HUES48 (cell line): ENCODE results near the gene ACSL3.

Experiments
- H3K27ac ChIP-seq: one replicate; pipeline ENCODE4 v1.7.0; 2013; ENCODE audit warnings: low read depth, low read length, inconsistent platforms
- H3K27me3 ChIP-seq: 2 replicates; pipeline ENCODE4 v1.6.1; 2013; ENCODE audit warnings: mild to moderate bottlenecking, low read length; ENCODE audit not compliant: control insufficient read depth, insufficient read depth
- H3K36me3 ChIP-seq: 2 replicates; pipeline ENCODE4 v1.6.1; 2013; ENCODE audit warnings: low read length; ENCODE audit not compliant: control insufficient read depth, insufficient read depth
- H3K4me1 ChIP-seq: 2 replicates; pipeline ENCODE4 v1.6.1; 2013; ENCODE audit warnings: mild to moderate bottlenecking, low read length; ENCODE audit not compliant: control insufficient read depth, insufficient read depth
- H3K4me3 ChIP-seq: 2 replicates; pipeline ENCODE4 v1.5.1; 2013; ENCODE audit warnings: mild to moderate bottlenecking, low read depth, low read length
- H3K9ac ChIP-seq: 2 replicates; pipeline ENCODE4 v1.6.1; 2013; ENCODE audit warnings: mild to moderate bottlenecking, low read depth, low read length, moderate library complexity
- H3K9me3 ChIP-seq: 2 replicates; pipeline ENCODE4 v1.6.1; 2013; ENCODE audit warnings: low read length; ENCODE audit not compliant: control insufficient read depth, insufficient read depth

ACSL3 gene

DNA sequence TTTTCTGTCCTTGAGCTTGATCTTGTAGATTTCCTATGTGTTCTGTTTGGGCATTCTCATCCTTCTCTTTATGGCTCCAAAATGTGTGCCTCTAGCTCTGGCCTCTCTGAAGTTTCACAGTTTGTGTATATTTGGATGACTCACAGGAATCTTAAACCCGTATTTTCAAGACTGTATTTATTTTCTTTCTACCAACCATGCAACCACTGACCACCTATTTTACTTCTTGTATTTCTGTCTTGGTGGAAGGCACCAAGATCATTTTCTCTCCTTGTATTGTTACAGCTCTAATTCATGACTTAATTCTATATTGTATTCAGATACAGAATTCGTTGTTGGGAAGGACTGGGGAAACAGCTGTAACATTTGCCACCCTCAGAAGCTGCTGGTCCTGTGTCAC, 39.5 kb downstream of the ACSL3 start:
- no peak overlapping the region for H3K27ac ChIP-seq

GRCh38 chr2:222902660-222903059, 41.8 kb downstream of the ACSL3 start:
- Histone ChIP-seq H3K4me3 (no peak overlapping the region), H3K27ac (peak overlapping the region; percentile 28), H3K36me3 (no peaks in the 10 kb centered on the region), H3K27me3 (no peaks in the 10 kb centered on the region), H3K9me3 (no peaks in the 10 kb centered on the region), H3K4me1 (peaks cover 45% of the 10 kb centered on the region), H3K9ac (no peak overlapping the region)

More for the DNA sequence above, 39.5 kb downstream of the ACSL3 start:
- Histone ChIP-seq H3K4me1 (peaks cover 28% of the 10 kb centered on the region), H3K36me3 (no peaks in the 10 kb centered on the region), H3K9ac (no peak overlapping the region), H3K9me3 (no peaks in the 10 kb centered on the region), H3K27me3 (no peaks in the 10 kb centered on the region), H3K4me3 (no peak overlapping the region; the same call in 1 of the 2 replicates)

DNA sequence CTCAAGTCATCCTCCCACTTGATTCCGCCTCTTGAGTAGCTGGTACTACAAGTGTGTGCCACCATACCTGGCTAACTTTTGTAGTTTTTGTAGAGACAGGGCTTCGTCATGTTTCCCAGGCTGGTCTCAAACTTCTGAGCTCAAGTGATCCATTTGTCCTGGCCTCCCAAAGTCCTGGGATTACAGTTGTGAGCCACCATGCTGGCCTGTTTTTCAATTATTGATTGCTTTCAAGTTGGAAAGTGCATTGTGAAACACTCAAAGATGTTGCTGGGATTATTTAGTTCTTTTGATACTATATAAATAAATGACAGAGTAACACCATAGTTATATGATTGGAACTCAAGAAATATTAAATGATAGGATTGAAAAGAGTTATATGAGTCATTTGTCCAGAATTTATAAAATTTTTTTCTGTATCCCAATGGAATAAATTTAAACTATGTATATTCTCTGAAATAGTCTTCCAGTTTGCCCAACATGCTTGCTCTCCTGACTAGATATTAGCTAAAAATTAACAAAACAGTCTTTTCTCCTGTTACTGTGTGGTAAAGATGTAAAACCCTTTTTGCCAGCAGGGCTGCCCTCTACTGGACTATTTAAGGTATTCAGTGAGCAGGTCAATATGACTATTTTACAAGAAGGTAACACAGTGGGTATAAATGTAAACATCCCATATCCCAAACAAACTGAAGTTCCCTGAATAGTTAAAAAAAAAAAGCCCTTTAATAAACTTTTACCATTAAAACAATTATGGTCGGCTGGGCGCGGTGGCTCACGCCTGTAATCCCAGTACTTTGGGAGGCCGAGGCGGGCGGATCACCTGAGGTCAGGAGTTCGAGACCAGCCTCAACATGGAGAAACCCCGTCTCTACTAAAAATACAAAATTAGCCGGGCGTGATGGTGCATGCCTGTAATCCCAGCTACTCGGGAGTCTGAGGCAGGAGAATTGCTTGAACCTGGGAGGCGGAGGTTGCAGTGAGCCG, 42.7 kb downstream of the ACSL3 start:
- no peak overlapping the region for H3K27ac ChIP-seq

DNA sequence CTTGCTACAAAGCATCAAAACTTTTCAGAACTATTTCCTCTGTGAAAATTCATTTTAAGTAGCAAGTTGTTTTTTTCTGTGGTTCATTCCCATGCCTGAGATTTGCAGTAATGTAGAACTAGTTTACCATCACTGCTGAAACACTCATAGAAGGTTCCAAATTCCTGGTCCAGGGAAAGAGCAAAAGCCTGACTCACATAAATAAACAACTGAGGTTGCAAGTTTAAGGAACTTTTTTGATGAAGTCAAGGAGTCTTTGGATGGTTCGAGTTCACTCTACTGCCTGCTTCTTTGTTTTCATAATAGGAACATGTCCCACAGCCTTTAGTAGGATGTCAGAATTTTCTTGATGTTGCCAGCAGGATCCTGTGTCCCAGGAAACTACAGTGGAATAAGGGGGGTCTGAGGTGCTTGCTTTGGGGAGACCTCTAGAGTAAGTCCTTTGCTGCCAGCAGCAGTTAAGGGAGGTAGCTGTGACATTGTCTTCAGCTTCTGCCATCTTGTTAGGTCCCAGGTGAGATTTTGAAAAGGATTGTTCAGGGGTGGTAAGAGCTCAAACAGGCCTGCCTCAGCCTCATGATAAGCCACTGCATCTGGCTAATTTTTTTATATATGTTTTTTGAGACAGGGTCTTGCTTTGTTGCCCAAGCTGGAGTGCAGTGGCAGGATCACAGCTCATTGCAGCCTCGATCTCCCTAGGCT, 43.9 kb downstream of the ACSL3 start:
- peaks cover 8% of the 10 kb centered on the region for H3K36me3 ChIP-seq
- no peaks in the 10 kb centered on the region for H3K9me3 ChIP-seq
- H3K9ac ChIP-seq, result no peak overlapping the region
- H3K27me3 ChIP-seq, result no peaks in the 10 kb centered on the region
- H3K4me1 ChIP-seq, result peaks cover 63% of the 10 kb centered on the region
- H3K4me3 ChIP-seq, result no peak overlapping the region
- no peak overlapping the region for H3K27ac ChIP-seq

More for the DNA sequence above, 42.7 kb downstream of the ACSL3 start:
- no peaks in the 10 kb centered on the region for H3K9me3 ChIP-seq
- H3K27me3 ChIP-seq, result no peaks in the 10 kb centered on the region
- H3K9ac ChIP-seq, result no peak overlapping the region
- H3K36me3 ChIP-seq, result no peaks in the 10 kb centered on the region
- H3K4me1 ChIP-seq, result peaks cover 53% of the 10 kb centered on the region
- H3K4me3 ChIP-seq, result no peak overlapping the region

DNA sequence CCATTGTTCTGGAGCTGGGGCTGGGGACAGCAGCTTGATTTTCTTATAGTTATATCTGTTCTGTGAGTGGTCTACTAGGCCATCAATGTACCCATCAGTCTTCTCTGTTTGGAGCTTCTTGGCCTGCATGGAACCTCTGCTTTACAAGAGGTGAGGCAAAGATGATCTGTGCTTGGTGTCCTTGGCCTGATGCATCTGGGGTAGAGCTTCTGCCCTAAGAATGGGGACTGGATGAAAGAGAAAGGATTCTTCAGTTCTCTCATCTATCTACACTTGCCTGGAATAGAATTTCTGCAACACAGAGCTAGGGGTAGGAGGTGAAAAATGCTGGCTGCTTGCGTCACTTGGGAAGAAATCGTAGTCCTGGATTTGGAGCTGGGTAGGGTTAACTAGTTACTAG, 46.2 kb downstream of the ACSL3 start:
- Histone ChIP-seq H3K36me3 (peaks cover 18% of the 10 kb centered on the region), H3K9ac (no peak overlapping the region), H3K9me3 (no peaks in the 10 kb centered on the region), H3K4me1 (peaks cover 52% of the 10 kb centered on the region), H3K4me3 (no peak overlapping the region), H3K27ac (peak overlapping the region; percentile 8), H3K27me3 (no peaks in the 10 kb centered on the region)

- H3K4me1 ChIP-seq, result peaks cover 44% of the 10 kb centered on the region
- H3K4me3 ChIP-seq, result no peak overlapping the region
- peaks cover 21% of the 10 kb centered on the region for H3K36me3 ChIP-seq
- no peaks in the 10 kb centered on the region for H3K27me3 ChIP-seq
- H3K27ac ChIP-seq, result peak overlapping the region; percentile 77
- H3K9me3 ChIP-seq, result no peaks in the 10 kb centered on the region
- peak overlapping the region; percentile 33; the same call in 1 of the 2 replicates for H3K9ac ChIP-seq
Observed at GRCh38 chr2:222907790-222908441, 47.1 kb downstream of the ACSL3 start.

- Histone ChIP-seq H3K27me3 (no peaks in the 10 kb centered on the region), H3K4me3 (no peak overlapping the region), H3K9ac (no peak overlapping the region), H3K9me3 (no peaks in the 10 kb centered on the region), H3K4me1 (peaks cover 42% of the 10 kb centered on the region), H3K36me3 (peaks cover 21% of the 10 kb centered on the region), H3K27ac (no peak overlapping the region)
Observed at GRCh38 chr2:222909286-222909685, 48.5 kb downstream of the ACSL3 start.

DNA sequence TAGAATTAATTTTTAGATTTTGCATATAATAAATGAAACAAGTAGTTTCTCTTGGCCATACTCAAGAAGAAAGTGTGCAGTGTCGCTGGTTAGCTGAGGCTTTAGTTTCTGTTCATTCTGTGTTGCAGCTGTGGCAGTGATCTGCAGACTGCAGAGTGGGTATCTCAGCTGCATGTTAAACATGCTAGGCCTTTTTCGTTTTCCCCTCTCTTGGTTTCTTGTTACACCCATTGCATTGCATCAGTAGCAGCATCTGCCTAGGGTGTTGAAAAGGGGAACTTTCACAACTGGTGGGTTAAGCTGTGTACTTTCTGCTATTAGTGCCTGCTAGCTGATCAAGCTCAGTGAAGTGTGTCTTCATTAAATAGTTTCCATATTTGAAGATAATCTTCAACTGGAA, 51.3 kb downstream of the ACSL3 start:
- peaks cover 25% of the 10 kb centered on the region for H3K36me3 ChIP-seq
- no peaks in the 10 kb centered on the region for H3K27me3 ChIP-seq
- H3K9me3 ChIP-seq, result no peaks in the 10 kb centered on the region
- peaks cover 40% of the 10 kb centered on the region for H3K4me1 ChIP-seq
- H3K27ac ChIP-seq, result no peak overlapping the region
- H3K4me3 ChIP-seq, result no peak overlapping the region
- H3K9ac ChIP-seq, result no peak overlapping the region

DNA sequence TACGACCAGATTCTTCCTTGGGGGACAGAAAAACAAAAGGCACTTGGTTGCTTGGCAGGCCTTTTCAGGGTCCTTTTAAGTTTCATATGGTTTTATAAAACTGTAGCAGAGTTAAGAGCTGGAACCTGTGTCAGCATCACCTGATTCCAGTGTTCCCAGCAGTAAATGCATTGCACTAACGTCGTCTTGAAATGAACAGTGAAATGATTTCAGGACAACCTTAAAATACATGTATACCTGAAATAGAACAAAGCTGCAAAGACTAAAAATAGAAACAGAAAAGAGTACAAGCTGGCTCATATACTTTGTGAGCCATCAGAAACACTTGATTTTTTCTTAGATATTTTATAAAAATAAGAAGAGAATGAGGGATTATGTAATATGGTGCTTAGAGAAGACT, 51.9 kb downstream of the ACSL3 start:
- H3K27ac ChIP-seq, result no peak overlapping the region
- H3K27me3 ChIP-seq, result no peaks in the 10 kb centered on the region
- H3K9ac ChIP-seq, result no peak overlapping the region
- H3K4me3 ChIP-seq, result no peak overlapping the region
- peaks cover 25% of the 10 kb centered on the region for H3K36me3 ChIP-seq
- H3K9me3 ChIP-seq, result no peaks in the 10 kb centered on the region
- peaks cover 35% of the 10 kb centered on the region for H3K4me1 ChIP-seq

- H3K27me3 ChIP-seq, result no peaks in the 10 kb centered on the region
- H3K4me3 ChIP-seq, result no peak overlapping the region
- no peak overlapping the region for H3K9ac ChIP-seq
- H3K27ac ChIP-seq, result no peak overlapping the region
- no peaks in the 10 kb centered on the region for H3K9me3 ChIP-seq
- H3K4me1 ChIP-seq, result peaks cover 25% of the 10 kb centered on the region
- peaks cover 34% of the 10 kb centered on the region for H3K36me3 ChIP-seq
Observed at GRCh38 chr2:222915092-222915957, 54.5 kb downstream of the ACSL3 start.
